ENCODE results near the gene GNL3. TPM values are rescaled to one million over a fixed set of nuclear protein-coding genes. Genes with fewer than 3 reads are reported as not detected.

GNL3 gene
- total RNA-seq, 4 donors from 2014 or later, result 95.8 to 184 (median 112) TPM

- peaks cover 4 to 99% (median 16%) of the 10 kb centered on the region in 3 donors for H3K36me3 ChIP-seq
- intact Hi-C loops (cut with DNase I), result loop anchor here (10.0 kb wide), 1 partner anchor 186 kb away; no protein-coding TSS in a partner anchor
- peak overlapping the region in 1 of 4 donors; percentile 15 for H3K27ac ChIP-seq
- H3K4me1 ChIP-seq, result no peaks in the 10 kb centered on the region
- 100% methylated on average over 1 of the region's 1 CpG for WGBS, 2 donors
- DNase-seq, result no peak
- H3K9me3 ChIP-seq, result no peaks in the 10 kb centered on the region
- no peak overlapping the region for H3K4me3 ChIP-seq
- no peaks in the 10 kb centered on the region for H3K27me3 ChIP-seq
- no peak for TF ChIP-seq POLR2A (IDR thresholded peaks at IDR 0.05)
- TF ChIP-seq CTCF (IDR thresholded peaks at IDR 0.05), result no peak
Measured at GRCh38 chr3:52650439-52650838, 35.4 kb upstream of the GNL3 start.

- Histone ChIP-seq H3K27me3 (no peaks in the 10 kb centered on the region), H3K4me3 (no peak overlapping the region), H3K27ac (no peak overlapping the region), H3K9me3 (no peaks in the 10 kb centered on the region), H3K4me1 (no peaks in the 10 kb centered on the region), H3K36me3 (peaks cover 4 to 99% (median 16%) of the 10 kb centered on the region in 3 donors)
- no peak for TF ChIP-seq POLR2A (IDR thresholded peaks at IDR 0.05)
- TF ChIP-seq CTCF (IDR thresholded peaks at IDR 0.05), result no peak
- DNase-seq, result no peak
- intact Hi-C loops (cut with DNase I), result loop anchor here (10.0 kb wide), 1 partner anchor 187 kb away; no protein-coding TSS in a partner anchor
Measured at GRCh38 chr3:52651592-52651991, 34.2 kb upstream of the GNL3 start.

- 91 to 96% methylated on average over 3 of the region's 3 CpGs for WGBS, 2 donors
- peaks cover 4 to 100% (median 26%) of the 10 kb centered on the region in 3 donors for H3K36me3 ChIP-seq
- no peak for DNase-seq
- no peaks in the 10 kb centered on the region for H3K27me3 ChIP-seq
- intact Hi-C loops (cut with DNase I), result loop anchor here (10.0 kb wide), 1 partner anchor 191 kb away; no protein-coding TSS in a partner anchor
- H3K4me1 ChIP-seq, result no peaks in the 10 kb centered on the region
- TF ChIP-seq POLR2A (IDR thresholded peaks at IDR 0.05), result no peak
- no peak for TF ChIP-seq CTCF (IDR thresholded peaks at IDR 0.05)
- H3K27ac ChIP-seq, result no peak overlapping the region
- H3K9me3 ChIP-seq, result no peaks in the 10 kb centered on the region
- H3K4me3 ChIP-seq, result no peak overlapping the region
Measured at GRCh38 chr3:52655895-52656294, 29.9 kb upstream of the GNL3 start.

GRCh38 chr3:52660046-52660445 lies 25.8 kb upstream of the GNL3 start:
- no peak for TF ChIP-seq CTCF (IDR thresholded peaks at IDR 0.05)
- no peak for TF ChIP-seq POLR2A (IDR thresholded peaks at IDR 0.05)
- H3K27ac ChIP-seq, result no peak overlapping the region
- peaks cover 0 to 100% (median 19%) of the 10 kb centered on the region in 3 donors for H3K36me3 ChIP-seq
- intact Hi-C loops (cut with DNase I), result no loop called here
- H3K27me3 ChIP-seq, result no peaks in the 10 kb centered on the region
- 63 to 70% methylated on average over 3 of the region's 3 CpGs for WGBS, 2 donors
- H3K9me3 ChIP-seq, result no peaks in the 10 kb centered on the region
- no peak overlapping the region for H3K4me3 ChIP-seq
- DNase-seq, result no peak
- no peaks in the 10 kb centered on the region for H3K4me1 ChIP-seq

- no peaks in the 10 kb centered on the region for H3K27me3 ChIP-seq
- no peaks in the 10 kb centered on the region for H3K9me3 ChIP-seq
- H3K36me3 ChIP-seq, result peaks cover 0 to 100% (median 22%) of the 10 kb centered on the region in 3 donors
- H3K27ac ChIP-seq, result no peak overlapping the region
- no peaks in the 10 kb centered on the region for H3K4me1 ChIP-seq
- WGBS, 2 donors, result 69 to 83% methylated on average over 3 of the region's 3 CpGs
- DNase-seq, result no peak
- no peak overlapping the region for H3K4me3 ChIP-seq
- no peak for TF ChIP-seq POLR2A (IDR thresholded peaks at IDR 0.05)
- TF ChIP-seq CTCF (IDR thresholded peaks at IDR 0.05), result no peak
- intact Hi-C loops (cut with DNase I), result no loop called here
Measured at GRCh38 chr3:52663098-52663497, 22.7 kb upstream of the GNL3 start.

Measured in esophagus squamous epithelium (tissue), 5 donors.